GOT3 (cell line): ENCODE data around the gene SGPP2.
"Not testable (repeated sequence)": the region's sequence is repeated elsewhere in the genome, so short reads cannot be mapped to it uniquely, and the experiment has no call there.

ENCODE experiments used
- DNase-seq: peaks from one replicate; lab custom pipeline; 2025; ENCODE audit warnings: mixed read lengths; lab: John Stamatoyannopoulos, UW

The SGPP2 gene

DNA sequence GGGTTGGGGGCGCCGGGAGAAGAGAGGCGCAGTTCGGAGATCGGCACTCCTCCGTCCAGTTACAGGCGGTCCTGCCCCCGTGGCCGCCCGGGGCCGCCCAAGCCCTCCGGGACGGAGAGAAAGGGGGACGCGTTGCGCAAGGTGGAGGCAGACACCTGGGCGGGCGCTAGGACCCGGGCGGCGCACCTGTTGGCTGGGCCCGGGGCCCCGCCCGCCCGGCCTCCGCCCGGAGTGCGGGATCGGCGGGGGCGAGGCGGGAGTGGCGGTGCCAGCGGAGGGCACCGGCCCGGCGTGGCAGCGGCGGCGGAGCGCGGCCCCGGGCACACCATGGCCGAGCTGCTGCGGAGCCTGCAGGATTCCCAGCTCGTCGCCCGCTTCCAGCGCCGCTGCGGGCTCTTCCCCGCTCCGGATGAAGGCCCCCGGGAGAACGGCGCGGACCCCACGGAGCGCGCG lies at the start of gene SGPP2:
SGPP2 (plus strand) TSS at position 268 of the 453 bp plus-strand sequence; CDS start at position 328, 60 bp downstream.
- no peak for DNase-seq

DNA sequence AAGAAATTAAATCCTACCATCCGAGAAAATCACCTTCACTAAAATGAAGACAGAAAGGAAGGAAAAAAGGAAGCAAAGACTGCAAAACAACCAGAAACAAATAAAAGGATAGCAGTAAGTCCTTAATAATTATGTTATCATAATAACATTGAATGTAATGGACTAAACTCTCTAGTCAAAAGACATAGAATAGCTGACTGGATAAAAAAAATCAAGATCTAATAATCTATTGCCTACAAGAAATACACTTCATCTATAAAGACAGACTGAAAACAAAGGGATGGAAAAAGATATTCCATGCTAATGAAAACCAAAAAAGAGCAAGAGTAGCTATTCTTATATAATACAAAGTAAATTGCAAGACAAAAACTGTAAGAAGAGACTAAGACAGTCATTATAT lies 48.5 kb upstream of the SGPP2 start:
- DNase-seq = no peak

DNA sequence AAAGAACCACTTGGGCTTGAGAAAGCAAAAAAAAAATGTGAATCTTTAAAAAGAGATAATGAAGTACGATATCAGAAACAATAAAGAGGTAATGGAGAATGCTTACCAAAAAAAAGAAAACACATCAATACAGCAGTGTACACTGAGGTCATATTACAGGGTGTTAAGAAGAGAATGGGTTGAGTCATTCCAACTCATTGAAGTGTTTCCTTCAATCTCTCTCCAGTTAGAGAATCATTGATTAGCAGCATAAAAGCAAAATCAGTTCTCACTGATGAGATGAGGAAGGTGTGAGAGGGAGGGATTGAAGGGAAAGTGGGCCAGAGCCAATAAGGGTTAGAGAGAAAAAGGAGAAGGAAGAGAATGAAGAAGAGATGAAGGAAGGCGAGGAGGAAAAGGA lies 43.9 kb upstream of the SGPP2 start:
- no peak for DNase-seq

DNA sequence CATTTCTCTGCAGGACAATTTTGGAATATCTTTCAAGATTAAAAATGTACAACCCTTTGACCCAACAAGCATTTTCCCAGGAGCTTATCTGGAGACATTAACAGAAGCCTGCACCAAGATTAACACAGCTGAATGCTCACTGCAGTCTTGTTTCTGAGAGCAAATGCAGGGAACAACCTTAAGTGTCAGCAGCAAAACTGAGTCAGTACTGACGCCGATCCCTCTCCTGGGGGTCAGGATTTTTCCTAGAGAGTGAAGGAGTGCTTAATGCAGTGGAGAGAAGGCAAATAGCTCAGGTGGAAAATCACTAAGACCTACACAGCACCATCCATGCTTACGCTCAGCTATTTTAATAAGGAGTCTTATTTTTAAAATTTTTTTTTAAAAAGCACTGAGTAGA lies 42.8 kb upstream of the SGPP2 start:
- no peak for DNase-seq

- no peak for DNase-seq
Measured at GRCh38 chr2:222383255-222383654, 41.1 kb upstream of the SGPP2 start.

GRCh38 chr2:222391743-222392285 lies 32.5 kb upstream of the SGPP2 start:
- DNase-seq = no peak

DNA sequence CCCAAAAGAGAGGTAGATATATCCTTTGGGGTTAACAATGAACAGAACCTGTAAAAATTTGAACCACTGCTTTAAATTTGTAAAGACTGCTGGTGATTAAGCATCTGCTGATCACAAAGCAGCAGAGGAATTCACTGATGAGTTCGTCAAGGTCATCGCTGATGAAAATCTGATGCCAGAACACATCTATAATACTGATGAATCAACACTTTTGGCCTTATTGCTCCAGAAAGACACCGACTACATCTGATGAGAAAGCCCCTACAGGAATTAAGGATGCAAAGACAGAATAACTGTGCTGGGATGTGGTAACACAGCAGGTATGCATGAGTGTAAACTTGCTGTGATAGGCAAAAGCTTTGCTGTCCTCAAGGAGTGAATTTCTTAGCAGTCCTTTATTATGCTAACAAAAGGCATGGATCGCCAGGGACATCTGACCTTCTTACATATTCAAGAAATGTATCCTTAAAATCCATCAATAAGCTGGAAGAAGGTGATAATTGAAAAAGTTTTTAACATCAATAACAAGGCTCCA lies 30.5 kb upstream of the SGPP2 start:
- DNase-seq = no peak

DNA sequence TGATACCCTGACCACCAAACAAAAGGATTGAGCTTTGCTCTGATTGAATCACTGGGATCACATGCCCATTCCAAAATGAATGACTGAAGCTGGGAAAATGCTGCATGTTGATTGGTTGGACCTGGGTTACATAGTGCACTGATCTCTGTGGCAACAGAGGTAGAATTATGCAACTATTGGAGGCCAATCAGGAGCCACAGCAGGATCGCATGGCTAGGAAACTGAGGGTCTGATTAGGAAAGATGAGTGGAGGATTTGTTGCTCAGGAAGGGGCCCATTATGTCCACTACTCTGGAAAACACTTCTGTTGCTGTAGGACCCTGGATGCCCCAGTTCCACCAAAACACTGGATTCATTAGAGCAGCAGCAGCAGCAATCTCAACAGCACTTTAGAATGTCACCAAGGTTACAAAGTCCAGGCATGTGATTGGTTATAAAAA lies 25.9 kb upstream of the SGPP2 start:
- DNase-seq = no peak

DNA sequence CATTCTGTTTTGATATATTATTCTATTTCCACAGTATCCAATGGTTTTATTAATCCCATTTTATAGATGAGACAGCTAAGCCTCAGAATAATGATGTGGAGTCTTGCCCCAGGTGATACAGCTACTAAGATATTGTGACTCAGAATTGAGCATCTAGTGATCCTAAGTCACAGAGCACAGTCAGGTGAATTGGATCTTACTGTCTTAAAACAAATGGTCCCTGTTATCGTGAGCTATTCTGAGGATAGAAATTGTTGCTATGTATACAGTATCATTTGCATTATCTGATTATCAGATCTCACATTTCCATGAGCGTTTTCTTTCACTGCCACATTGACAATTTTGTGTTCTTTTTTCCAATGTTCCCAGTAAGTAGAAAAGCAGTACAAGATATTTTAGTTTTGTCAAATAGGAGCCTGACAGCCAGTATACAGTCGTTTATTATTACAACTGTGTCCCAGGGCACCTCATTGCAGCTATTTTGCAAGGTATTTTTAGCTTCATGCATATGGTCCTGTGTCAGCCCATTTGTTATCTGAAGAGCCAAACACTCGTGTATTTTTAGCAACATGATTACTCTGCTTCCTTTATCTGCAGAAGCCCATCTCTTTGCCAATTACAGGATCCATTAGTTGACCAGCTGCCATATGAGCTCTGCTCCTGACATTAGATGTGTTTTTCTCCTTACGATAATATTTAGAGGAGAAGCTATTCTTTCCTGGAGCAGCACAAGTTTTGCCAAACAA lies 25.1 kb upstream of the SGPP2 start:
- no peak for DNase-seq

- DNase-seq = no peak
Measured at GRCh38 chr2:222404151-222404905, 20.0 kb upstream of the SGPP2 start.

- no peak for DNase-seq
Measured at GRCh38 chr2:222408684-222409083, 15.7 kb upstream of the SGPP2 start.

DNA sequence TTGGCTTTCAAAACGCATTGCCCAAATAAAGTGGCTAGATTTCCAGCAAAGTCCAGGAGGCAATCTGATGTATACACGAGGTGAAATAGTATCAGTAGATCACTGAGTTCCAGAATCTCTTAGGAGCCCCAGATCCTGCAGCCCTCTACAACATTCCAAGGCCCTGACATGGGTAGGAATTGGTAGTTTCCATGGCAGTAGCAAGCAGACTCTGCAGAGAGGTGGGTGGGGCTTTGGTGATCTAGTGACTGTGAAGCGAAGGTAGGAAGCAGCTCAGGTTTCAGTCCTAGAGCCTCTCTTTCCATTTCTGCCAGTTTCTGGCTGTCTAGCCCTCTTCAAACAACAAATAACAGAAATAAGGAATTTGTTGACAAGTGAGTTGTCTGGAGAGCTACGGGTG lies 13.8 kb upstream of the SGPP2 start:
- no peak for DNase-seq

- not testable (repeated sequence) for DNase-seq
Measured at GRCh38 chr2:222412334-222412733, 12.0 kb upstream of the SGPP2 start.

DNA sequence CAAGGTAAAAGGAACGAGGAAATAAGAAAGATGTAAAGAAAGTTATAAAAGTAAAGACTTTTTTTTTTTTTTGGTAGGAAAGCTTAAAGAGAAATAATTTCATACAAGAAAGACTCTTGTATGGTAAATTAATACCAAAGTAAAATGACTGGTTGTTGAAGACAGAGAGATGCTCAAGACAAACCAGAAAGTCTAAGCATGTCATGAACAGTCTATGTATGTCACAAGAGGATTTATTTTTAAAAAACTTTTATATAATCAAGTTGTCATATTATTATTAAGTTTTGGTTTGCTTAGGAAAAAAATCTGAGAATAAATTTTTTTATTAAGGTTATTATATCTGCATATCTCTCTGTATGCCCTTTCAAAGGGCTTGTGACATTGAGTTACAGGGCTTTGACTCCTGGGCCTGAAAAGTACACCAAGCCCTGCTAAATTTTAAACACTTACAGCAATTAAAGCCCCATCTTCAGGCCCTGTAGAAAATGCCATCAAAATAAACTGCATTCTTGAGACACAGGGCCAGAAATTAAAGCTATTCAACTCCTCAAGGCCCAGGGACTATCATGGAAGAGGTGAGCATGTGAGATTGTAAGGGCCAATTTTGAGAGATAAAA lies 10.9 kb upstream of the SGPP2 start:
- DNase-seq = no peak

DNA sequence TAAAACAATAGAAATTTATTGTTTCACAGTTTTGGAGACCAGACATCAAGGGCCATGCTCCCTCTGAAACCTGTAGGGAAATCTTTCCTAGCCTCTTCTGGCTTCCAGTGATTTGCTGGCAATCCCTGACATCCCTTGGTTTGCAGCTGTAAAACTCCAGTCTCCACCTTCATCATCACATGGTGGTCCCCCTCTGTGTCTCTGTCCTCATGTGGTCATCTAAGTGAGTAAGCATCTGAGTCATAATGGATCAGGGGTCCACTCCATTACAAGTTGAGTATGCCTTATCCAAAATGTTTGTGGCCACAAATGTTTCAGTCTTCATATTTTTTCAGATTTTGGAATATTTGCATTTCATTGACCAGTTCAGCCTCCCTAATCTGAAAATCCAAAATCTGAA lies 5.6 kb upstream of the SGPP2 start:
- DNase-seq = no peak

DNA sequence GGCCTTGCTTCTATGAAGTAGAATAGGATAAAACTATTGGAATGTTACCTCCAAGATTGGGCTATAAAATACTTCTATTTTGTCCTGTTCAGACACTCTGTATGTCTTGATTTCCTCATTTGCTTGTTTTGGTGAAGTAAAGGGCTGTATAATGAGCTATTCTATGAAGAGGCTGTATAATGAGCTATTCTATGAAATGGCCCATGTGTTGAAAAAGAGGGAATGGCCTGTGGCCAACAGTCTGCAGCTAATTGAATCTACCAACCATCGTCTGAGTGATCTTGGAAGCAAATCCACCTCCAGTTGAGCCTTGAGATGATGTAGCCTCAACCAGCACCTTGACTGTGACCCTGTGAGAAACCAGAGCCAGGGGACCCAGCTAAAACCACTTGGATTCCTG lies 3.8 kb upstream of the SGPP2 start:
- no peak for DNase-seq

GRCh38 chr2:222421626-222422025 lies 2.7 kb upstream of the SGPP2 start:
- DNase-seq = no peak

- DNase-seq = no peak
Measured at GRCh38 chr2:222423186-222423585, 1.2 kb upstream of the SGPP2 start.

GRCh38 chr2:222423632-222424275 lies 589 bp upstream of the SGPP2 start:
- no peak for DNase-seq

GRCh38 chr2:222424729-222425671 lies 657 bp downstream of the SGPP2 start:
- no peak for DNase-seq
